HUES48 (cell line): ENCODE data around the gene CWC15.
A peak's percentile ranks its signal among the peaks of the same experiment; 100 is the strongest.

Experiments
- H3K27ac ChIP-seq: one replicate; pipeline ENCODE4 v1.7.0; 2013; ENCODE audit warnings: low read depth, low read length, inconsistent platforms
- H3K27me3 ChIP-seq: 2 replicates; pipeline ENCODE4 v1.6.1; 2013; ENCODE audit warnings: mild to moderate bottlenecking, low read length; ENCODE audit not compliant: control insufficient read depth, insufficient read depth
- H3K36me3 ChIP-seq: 2 replicates; pipeline ENCODE4 v1.6.1; 2013; ENCODE audit warnings: low read length; ENCODE audit not compliant: control insufficient read depth, insufficient read depth
- H3K4me1 ChIP-seq: 2 replicates; pipeline ENCODE4 v1.6.1; 2013; ENCODE audit warnings: mild to moderate bottlenecking, low read length; ENCODE audit not compliant: control insufficient read depth, insufficient read depth
- H3K4me3 ChIP-seq: 2 replicates; pipeline ENCODE4 v1.5.1; 2013; ENCODE audit warnings: mild to moderate bottlenecking, low read depth, low read length
- H3K9ac ChIP-seq: 2 replicates; pipeline ENCODE4 v1.6.1; 2013; ENCODE audit warnings: mild to moderate bottlenecking, low read depth, low read length, moderate library complexity
- H3K9me3 ChIP-seq: 2 replicates; pipeline ENCODE4 v1.6.1; 2013; ENCODE audit warnings: low read length; ENCODE audit not compliant: control insufficient read depth, insufficient read depth

The CWC15 gene

GRCh38 chr11:94987378-94987777 is 14.0 kb upstream of the CWC15 start:
- Histone ChIP-seq H3K4me1 (no peaks in the 10 kb centered on the region), H3K36me3 (no peaks in the 10 kb centered on the region), H3K9me3 (no peaks in the 10 kb centered on the region; the same call in 1 of the 2 replicates), H3K4me3 (no peak overlapping the region), H3K27ac (no peak overlapping the region), H3K9ac (no peak overlapping the region), H3K27me3 (0 out of 2 replicates have a peak, but pooled peaks cover 6% of the 10 kb centered on the region)

DNA sequence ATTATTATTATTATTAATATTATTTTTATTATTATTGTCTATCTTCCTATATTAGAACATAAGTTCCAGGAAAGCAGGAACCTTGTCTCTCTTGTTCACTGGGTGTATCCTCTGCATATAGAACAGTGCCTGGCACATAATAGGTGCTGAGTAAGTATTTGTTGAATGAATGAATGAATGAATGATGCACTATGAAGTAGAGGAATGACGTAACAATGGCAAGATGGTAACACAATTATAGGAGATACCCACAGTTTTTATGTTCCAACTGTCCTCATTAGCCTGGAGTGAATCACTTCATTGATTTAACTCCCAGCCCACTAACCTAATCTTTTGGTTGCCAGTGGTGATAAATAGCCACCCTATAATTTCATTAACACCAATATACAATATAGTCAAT is 2.2 kb upstream of the CWC15 start:
- no peaks in the 10 kb centered on the region for H3K9me3 ChIP-seq
- no peak overlapping the region for H3K27ac ChIP-seq
- H3K9ac ChIP-seq = no peak overlapping the region
- no peaks in the 10 kb centered on the region for H3K27me3 ChIP-seq
- no peak overlapping the region for H3K4me3 ChIP-seq
- peaks cover 18% of the 10 kb centered on the region for H3K36me3 ChIP-seq
- H3K4me1 ChIP-seq = peaks cover 4% of the 10 kb centered on the region; the same call in 1 of the 2 replicates

GRCh38 chr11:94974178-94974577 is 822 bp upstream of the CWC15 start:
- H3K27ac ChIP-seq = peak overlapping the region; percentile 87
- peaks cover 32% of the 10 kb centered on the region for H3K36me3 ChIP-seq
- H3K9me3 ChIP-seq = no peaks in the 10 kb centered on the region
- H3K27me3 ChIP-seq = no peaks in the 10 kb centered on the region
- H3K4me1 ChIP-seq = peaks cover 4% of the 10 kb centered on the region; the same call in 1 of the 2 replicates
- peak overlapping the region; percentile 89 for H3K9ac ChIP-seq
- H3K4me3 ChIP-seq = peak overlapping the region; percentile 100

DNA sequence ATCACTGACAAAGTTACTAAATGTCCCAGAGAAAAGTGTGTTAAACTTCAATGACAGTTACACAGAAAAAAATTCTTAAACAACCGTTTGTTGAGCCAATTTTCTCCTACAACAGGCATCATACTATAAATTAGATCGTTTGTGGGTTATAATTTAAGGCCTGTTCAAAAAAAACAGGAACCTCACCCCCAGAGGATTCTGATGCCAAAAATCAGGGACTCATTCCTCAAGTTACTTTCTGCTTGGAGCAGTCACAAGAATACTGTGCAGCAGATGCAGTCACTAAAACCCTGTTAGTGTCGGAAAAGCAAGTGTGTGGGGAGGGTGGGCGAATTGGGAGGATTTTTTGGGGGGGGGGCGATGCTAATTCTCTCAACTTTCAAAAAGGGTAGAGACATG is 657 bp downstream of the CWC15 start:
- Histone ChIP-seq H3K9me3 (no peaks in the 10 kb centered on the region), H3K4me3 (peak overlapping the region; percentile 100), H3K36me3 (peaks cover 47% of the 10 kb centered on the region), H3K27me3 (no peaks in the 10 kb centered on the region), H3K27ac (no peak overlapping the region), H3K4me1 (peaks cover 4% of the 10 kb centered on the region; the same call in 1 of the 2 replicates), H3K9ac (peak overlapping the region; percentile 77; the same call in 1 of the 2 replicates)

DNA sequence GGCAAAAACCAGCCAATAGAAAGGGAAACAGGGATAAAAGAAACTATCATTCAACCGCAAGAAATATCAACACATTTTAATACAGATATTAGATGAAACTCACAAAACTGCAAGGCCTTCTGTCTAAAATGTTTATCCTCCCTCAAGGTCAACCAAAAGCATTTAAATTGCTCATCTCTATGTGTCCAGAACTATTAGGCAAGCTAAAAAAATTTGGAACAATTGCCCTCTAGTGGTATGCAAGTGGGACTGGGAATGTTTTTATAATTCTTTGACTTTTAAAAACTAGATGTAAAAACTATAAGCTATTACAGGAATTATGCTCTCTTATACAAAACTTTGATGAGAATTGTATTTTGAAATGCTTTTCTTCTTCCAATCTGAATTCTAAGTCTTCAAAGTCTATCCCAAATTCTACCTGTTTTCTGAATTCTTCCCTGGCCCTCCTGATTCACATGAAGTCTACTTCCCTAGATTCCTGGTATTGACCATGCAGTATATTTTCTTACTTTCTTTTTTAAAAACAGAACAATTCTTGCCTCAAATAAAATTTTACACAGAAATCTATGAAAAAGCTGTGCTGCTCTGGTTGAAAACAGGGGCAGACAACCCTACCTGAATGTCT is 4.9 kb downstream of the CWC15 start:
- no peak overlapping the region for H3K9ac ChIP-seq
- no peak overlapping the region for H3K4me3 ChIP-seq
- H3K4me1 ChIP-seq = peaks cover 4% of the 10 kb centered on the region; the same call in 1 of the 2 replicates
- H3K9me3 ChIP-seq = no peaks in the 10 kb centered on the region
- no peak overlapping the region for H3K27ac ChIP-seq
- peaks cover 89% of the 10 kb centered on the region for H3K36me3 ChIP-seq
- H3K27me3 ChIP-seq = no peaks in the 10 kb centered on the region

GRCh38 chr11:94964934-94965333 is 8.4 kb downstream of the CWC15 start:
- Histone ChIP-seq H3K9ac (no peak overlapping the region), H3K9me3 (no peaks in the 10 kb centered on the region), H3K36me3 (peaks cover 88% of the 10 kb centered on the region), H3K4me1 (no peaks in the 10 kb centered on the region), H3K27ac (no peak overlapping the region), H3K4me3 (no peak overlapping the region), H3K27me3 (no peaks in the 10 kb centered on the region)

DNA sequence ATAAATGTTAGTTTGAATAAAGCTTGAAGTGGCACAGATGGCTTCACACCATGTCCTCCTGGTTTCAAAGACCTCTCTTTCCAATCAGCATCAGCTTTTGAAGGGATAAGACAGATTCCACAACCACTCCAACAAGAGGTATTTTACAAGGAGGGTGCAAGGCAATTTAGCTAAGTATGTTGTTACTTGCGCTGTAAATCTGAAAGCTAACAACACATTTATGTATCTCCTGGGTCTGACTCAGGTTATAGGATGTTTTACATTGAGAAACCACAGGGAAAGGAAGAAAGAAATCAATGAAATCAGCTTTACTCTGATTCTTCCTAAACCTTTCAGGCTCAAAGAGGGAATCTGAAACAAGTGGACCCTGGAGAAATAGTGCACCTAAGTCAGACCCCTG is 12.1 kb downstream of the CWC15 start:
- Histone ChIP-seq H3K9ac (no peak overlapping the region), H3K4me1 (no peaks in the 10 kb centered on the region), H3K27ac (no peak overlapping the region), H3K27me3 (no peaks in the 10 kb centered on the region), H3K36me3 (peaks cover 51% of the 10 kb centered on the region), H3K9me3 (no peaks in the 10 kb centered on the region), H3K4me3 (no peak overlapping the region)

GRCh38 chr11:94960488-94960887 is 12.9 kb downstream of the CWC15 start:
- H3K4me1 ChIP-seq = no peaks in the 10 kb centered on the region
- no peaks in the 10 kb centered on the region for H3K27me3 ChIP-seq
- H3K4me3 ChIP-seq = no peak overlapping the region
- no peak overlapping the region for H3K27ac ChIP-seq
- H3K9ac ChIP-seq = no peak overlapping the region
- no peaks in the 10 kb centered on the region for H3K9me3 ChIP-seq
- H3K36me3 ChIP-seq = peaks cover 44% of the 10 kb centered on the region

- Histone ChIP-seq H3K4me3 (no peak overlapping the region), H3K4me1 (no peaks in the 10 kb centered on the region), H3K36me3 (peaks cover 31% of the 10 kb centered on the region), H3K9me3 (no peaks in the 10 kb centered on the region), H3K27ac (no peak overlapping the region), H3K9ac (no peak overlapping the region), H3K27me3 (no peaks in the 10 kb centered on the region)
These were observed 14.2 kb downstream of the CWC15 start for GRCh38 chr11:94959179-94959578.

GRCh38 chr11:94958121-94958696 is 15.1 kb downstream of the CWC15 start:
- H3K9me3 ChIP-seq = no peaks in the 10 kb centered on the region
- H3K27ac ChIP-seq = no peak overlapping the region
- no peak overlapping the region for H3K9ac ChIP-seq
- peaks cover 21% of the 10 kb centered on the region for H3K36me3 ChIP-seq
- H3K4me3 ChIP-seq = no peak overlapping the region
- no peaks in the 10 kb centered on the region for H3K27me3 ChIP-seq
- no peaks in the 10 kb centered on the region for H3K4me1 ChIP-seq

GRCh38 chr11:94956963-94957362 is 16.4 kb downstream of the CWC15 start:
- peaks cover 8% of the 10 kb centered on the region for H3K36me3 ChIP-seq
- H3K4me1 ChIP-seq = no peaks in the 10 kb centered on the region
- H3K4me3 ChIP-seq = no peak overlapping the region
- no peaks in the 10 kb centered on the region for H3K9me3 ChIP-seq
- H3K27me3 ChIP-seq = no peaks in the 10 kb centered on the region
- H3K9ac ChIP-seq = no peak overlapping the region
- no peak overlapping the region for H3K27ac ChIP-seq
